Measurements from ENCODE around the gene LGR4.
A peak's percentile ranks its signal among the peaks of the same experiment; 100 is the strongest.

The LGR4 gene

GRCh38 chr11:27362749-27363575 is 109.6 kb downstream of the LGR4 start, which contains the start of gene CCDC34 (continued):
- TF ChIP-seq GLIS1 (tag by site-specific recombination; IDR thresholded peaks at IDR 0.05): peak; percentile 22; the same call in 1 of the 2 replicates
- TF ChIP-seq GFI1B (tag by site-specific recombination; IDR thresholded peaks at IDR 0.05): 0 out of 2 replicates have a peak, but pooled peaks have one; percentile 77
- no peak for TF ChIP-seq SETDB1 (IDR thresholded peaks at IDR 0.05; ENCODE audit: insufficient read length, low read length)
- TF ChIP-seq ZNF600 (tag by site-specific recombination; IDR thresholded peaks at IDR 0.05): peak; percentile 79
- no peak for TF ChIP-seq ZNF610 (tag by site-specific recombination; IDR thresholded peaks at IDR 0.05; ENCODE audit: borderline replicate concordance)
- no peak for TF ChIP-seq ZNF521 (tag by site-specific recombination; IDR thresholded peaks at IDR 0.05)
- TF ChIP-seq ZNF157 (tag by site-specific recombination; IDR thresholded peaks at IDR 0.05): no peak
- TF ChIP-seq ZNF132 (tag by site-specific recombination; IDR thresholded peaks at IDR 0.05; ENCODE audit: borderline replicate concordance): no peak
- TF ChIP-seq, protein P1, sequence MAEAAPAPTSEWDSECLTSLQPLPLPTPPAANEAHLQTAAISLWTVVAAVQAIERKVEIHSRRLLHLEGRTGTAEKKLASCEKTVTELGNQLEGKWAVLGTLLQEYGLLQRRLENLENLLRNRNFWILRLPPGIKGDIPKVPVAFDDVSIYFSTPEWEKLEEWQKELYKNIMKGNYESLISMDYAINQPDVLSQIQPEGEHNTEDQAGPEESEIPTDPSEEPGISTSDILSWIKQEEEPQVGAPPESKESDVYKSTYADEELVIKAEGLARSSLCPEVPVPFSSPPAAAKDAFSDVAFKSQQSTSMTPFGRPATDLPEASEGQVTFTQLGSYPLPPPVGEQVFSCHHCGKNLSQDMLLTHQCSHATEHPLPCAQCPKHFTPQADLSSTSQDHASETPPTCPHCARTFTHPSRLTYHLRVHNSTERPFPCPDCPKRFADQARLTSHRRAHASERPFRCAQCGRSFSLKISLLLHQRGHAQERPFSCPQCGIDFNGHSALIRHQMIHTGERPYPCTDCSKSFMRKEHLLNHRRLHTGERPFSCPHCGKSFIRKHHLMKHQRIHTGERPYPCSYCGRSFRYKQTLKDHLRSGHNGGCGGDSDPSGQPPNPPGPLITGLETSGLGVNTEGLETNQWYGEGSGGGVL (tag by site-specific recombination; IDR thresholded peaks at IDR 0.05): no peak
- TF ChIP-seq ZNF366 (tag by site-specific recombination; conservative IDR thresholded peaks at IDR 0.05): no peak; the same call in 1 of the 2 replicates
- TF ChIP-seq ZNF677 (tag by site-specific recombination; IDR thresholded peaks at IDR 0.05): no peak
- TF ChIP-seq ZNF837 (tag by site-specific recombination; IDR thresholded peaks at IDR 0.05): no peak
- TF ChIP-seq, protein P2, sequence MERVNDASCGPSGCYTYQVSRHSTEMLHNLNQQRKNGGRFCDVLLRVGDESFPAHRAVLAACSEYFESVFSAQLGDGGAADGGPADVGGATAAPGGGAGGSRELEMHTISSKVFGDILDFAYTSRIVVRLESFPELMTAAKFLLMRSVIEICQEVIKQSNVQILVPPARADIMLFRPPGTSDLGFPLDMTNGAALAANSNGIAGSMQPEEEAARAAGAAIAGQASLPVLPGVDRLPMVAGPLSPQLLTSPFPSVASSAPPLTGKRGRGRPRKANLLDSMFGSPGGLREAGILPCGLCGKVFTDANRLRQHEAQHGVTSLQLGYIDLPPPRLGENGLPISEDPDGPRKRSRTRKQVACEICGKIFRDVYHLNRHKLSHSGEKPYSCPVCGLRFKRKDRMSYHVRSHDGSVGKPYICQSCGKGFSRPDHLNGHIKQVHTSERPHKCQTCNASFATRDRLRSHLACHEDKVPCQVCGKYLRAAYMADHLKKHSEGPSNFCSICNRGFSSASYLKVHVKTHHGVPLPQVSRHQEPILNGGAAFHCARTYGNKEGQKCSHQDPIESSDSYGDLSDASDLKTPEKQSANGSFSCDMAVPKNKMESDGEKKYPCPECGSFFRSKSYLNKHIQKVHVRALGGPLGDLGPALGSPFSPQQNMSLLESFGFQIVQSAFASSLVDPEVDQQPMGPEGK (tag by site-specific recombination; IDR thresholded peaks at IDR 0.05): peak; percentile 81
- peak; percentile 90 for TF ChIP-seq ZNF76 (tag by site-specific recombination; IDR thresholded peaks at IDR 0.05; ENCODE audit: borderline replicate concordance, low read depth)
- TF ChIP-seq PRDM1 (tag by site-specific recombination; IDR thresholded peaks at IDR 0.05): no peak; the same call in 1 of the 2 replicates
- TF ChIP-seq ZSCAN30 (tag by site-specific recombination; IDR thresholded peaks at IDR 0.05): peak; percentile 55
- no peak for TF ChIP-seq ZNF449 (tag by site-specific recombination; IDR thresholded peaks at IDR 0.05)
- TF ChIP-seq ZNF433 (tag by site-specific recombination; IDR thresholded peaks at IDR 0.05; ENCODE audit: low read depth): no peak
- no peak for TF ChIP-seq ZNF776 (tag by site-specific recombination; IDR thresholded peaks at IDR 0.05; ENCODE audit: borderline replicate concordance)
- no peak for TF ChIP-seq YY2 (tag by site-specific recombination; IDR thresholded peaks at IDR 0.05)
- TF ChIP-seq OVOL3 (tag by site-specific recombination; IDR thresholded peaks at IDR 0.05): no peak
- TF ChIP-seq PRDM2 (tag by site-specific recombination; IDR thresholded peaks at IDR 0.05; ENCODE audit: borderline replicate concordance): no peak
- TF ChIP-seq, protein P3, sequence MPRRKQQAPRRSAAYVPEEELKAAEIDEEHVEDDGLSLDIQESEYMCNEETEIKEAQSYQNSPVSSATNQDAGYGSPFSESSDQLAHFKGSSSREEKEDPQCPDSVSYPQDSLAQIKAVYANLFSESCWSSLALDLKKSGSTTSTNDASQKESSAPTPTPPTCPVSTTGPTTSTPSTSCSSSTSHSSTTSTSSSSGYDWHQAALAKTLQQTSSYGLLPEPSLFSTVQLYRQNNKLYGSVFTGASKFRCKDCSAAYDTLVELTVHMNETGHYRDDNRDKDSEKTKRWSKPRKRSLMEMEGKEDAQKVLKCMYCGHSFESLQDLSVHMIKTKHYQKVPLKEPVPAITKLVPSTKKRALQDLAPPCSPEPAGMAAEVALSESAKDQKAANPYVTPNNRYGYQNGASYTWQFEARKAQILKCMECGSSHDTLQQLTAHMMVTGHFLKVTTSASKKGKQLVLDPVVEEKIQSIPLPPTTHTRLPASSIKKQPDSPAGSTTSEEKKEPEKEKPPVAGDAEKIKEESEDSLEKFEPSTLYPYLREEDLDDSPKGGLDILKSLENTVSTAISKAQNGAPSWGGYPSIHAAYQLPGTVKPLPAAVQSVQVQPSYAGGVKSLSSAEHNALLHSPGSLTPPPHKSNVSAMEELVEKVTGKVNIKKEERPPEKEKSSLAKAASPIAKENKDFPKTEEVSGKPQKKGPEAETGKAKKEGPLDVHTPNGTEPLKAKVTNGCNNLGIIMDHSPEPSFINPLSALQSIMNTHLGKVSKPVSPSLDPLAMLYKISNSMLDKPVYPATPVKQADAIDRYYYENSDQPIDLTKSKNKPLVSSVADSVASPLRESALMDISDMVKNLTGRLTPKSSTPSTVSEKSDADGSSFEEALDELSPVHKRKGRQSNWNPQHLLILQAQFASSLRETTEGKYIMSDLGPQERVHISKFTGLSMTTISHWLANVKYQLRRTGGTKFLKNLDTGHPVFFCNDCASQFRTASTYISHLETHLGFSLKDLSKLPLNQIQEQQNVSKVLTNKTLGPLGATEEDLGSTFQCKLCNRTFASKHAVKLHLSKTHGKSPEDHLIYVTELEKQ (tag by site-specific recombination; IDR thresholded peaks at IDR 0.05; ENCODE audit: borderline replicate concordance): no peak; the same call in 1 of the 2 replicates
